GM23248 (cell line): ENCODE results near the gene FADS1.

ENCODE experiments used
- EZH2 ChIP-seq: fragments of 200-600 bp; sonication (generic); IDR thresholded peaks from 2 replicates; pipeline ENCODE4 v1.6.1; 2018; ENCODE audit warnings: antibody characterized with exemption, mild to moderate bottlenecking; ENCODE audit not compliant: insufficient read depth, poor library complexity, severe bottlenecking
- EZH2phosphoT487 ChIP-seq: fragments of 200-600 bp; sonication (generic); IDR thresholded peaks from 2 replicates; pipeline ENCODE4 v1.6.1; 2018; ENCODE audit warnings: antibody characterized with exemption, moderate library complexity, mild to moderate bottlenecking, low read depth; ENCODE audit not compliant: insufficient read depth

DNA sequence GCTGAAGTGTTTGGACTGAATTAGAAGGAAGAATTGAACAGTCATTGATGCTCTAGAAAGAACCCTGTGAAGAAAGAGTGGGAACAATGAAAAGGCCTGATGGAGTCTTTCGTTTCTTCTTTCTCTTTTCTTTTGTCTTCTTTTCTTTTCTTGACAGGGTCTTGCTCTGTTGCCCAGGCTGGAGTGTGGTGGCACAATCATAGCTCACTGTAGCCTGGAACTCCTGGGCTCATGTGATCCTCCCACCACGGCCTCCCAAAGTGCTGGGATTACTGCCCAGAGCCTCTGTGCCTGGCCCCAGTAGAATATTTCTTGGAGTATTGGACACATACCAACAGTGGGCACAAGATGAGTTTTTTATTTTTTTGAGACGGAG lies 23.0 kb downstream of the FADS1 start:
- TF ChIP-seq EZH2: no peak
- TF ChIP-seq EZH2phosphoT487: no peak
